Putamen (tissue), 1 donor: ENCODE data around the gene PRRG3.

Experiments
- DNase-seq: peaks from one replicate; pipeline ENCODE4 v3.0.0-alpha.2; 2016; ENCODE audit warnings: low spot score

Gene PRRG3

DNA sequence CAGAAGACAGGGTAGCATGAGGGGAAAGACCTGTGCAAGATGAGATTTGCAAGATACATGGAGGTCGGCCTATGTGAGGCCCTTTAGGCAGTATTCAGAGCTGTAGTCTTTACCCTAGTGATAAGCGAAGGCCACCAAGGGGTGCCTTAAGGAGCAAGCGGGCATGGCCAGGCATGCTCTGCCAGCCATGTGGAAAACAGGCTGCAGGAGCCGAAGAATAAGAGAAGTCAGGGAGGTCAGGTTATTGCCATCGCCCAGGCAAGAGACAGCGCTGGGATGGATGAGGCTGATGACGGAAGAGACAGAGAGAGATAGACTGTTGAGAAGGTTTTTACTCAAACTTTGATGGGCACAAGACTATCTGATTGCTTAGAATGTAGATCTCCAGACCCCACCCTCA is 13.6 kb downstream of the PRRG3 start:
- no peak for DNase-seq

DNA sequence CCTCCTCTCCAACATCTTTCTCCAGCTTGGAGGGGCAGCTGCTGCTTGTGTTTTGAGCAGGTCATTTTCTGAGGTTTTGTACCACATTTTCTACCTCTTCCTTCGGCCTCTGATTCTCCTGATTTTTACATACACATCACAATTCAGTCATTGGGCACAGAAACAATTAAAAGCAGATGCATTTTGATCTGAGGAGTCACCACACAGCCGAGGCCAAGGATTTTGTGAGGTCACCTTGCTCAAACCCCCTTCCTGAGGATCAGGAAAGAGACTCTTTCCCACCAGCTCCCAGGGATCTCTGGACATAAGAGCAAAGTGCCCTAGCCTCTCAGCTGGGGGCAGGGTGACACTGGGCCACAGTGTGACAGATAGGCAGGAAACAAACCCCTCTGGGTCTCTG is 15.2 kb downstream of the PRRG3 start:
- DNase-seq, result no peak

DNA sequence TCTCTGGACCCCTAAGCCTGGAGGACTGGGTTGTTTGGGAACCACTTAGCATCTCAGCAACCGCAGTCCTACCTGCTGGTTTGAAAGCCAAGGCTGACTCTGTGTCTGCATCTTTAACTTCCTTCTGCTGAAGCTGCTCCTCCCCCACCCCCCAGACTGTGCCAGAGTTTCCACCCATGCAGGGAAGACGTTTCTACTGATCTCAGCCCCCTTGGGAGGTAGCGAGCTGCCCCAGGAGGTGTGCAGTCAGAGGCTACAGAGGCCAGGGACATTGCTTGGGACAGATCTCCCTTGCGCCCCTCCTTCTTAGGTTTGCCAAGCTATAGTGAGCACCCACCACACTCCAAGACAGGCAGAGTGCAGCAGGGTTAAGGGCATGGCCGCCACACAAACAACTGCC is 15.9 kb downstream of the PRRG3 start:
- DNase-seq, result no peak

DNA sequence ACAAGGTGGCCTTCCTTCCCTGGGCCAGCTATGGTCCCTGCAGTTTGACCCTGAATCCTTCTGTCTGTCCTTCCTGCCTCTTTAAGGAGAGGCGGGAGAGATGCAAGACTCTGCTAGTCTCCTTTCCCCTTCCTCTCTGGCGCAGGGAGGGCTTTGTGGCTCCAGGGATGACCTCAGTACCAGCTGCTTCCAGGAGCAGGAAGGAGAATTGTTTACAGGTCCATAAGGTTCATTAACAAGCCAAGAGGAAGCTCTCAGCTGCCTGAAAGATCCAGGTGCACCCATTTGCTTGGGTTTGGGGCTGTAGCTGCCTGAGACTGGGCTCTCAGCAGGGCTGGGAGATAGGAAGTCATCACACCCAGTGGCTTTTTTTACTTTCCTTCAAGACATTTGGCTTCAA is 16.5 kb downstream of the PRRG3 start:
- no peak for DNase-seq

DNA sequence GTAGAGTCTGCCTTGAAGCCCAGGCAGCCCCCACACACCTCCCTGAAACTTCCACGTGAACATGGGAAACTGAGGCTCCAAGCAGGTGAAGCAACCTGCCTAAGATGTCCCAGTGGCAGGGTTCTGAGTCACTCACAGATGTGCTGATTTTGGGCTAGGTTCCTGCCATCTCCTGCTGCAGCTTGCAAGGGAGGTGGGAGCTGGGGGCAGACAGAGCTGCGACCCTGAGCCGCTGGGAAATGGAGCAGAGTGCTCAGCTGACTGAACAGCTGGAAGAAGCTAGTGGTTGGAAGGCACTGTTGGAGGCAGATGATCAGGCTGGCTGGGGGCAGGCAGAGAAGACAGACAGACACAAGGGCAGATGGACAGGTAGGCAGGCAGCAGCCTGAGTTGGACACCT is 17.0 kb downstream of the PRRG3 start:
- no peak for DNase-seq

DNA sequence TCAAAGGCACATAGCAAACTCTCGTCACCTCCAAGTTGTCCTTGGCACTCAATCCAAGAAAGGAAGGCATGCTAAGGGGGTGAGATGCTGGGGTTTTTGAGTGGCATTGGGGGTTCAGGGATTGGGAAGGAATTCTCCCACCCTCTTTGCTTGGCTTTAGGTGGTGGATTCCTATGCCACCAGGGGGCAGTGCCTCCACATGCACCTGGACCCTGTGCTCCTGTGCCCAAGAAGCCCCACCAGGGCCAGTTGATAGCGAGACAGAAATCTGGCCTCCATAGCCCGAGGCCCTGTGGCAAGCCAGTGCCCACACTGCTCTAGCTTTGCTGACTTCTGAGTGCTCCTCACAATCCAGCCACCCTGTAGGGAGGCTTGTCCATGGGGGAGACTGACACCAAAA is 18.6 kb downstream of the PRRG3 start:
- DNase-seq, result no peak

DNA sequence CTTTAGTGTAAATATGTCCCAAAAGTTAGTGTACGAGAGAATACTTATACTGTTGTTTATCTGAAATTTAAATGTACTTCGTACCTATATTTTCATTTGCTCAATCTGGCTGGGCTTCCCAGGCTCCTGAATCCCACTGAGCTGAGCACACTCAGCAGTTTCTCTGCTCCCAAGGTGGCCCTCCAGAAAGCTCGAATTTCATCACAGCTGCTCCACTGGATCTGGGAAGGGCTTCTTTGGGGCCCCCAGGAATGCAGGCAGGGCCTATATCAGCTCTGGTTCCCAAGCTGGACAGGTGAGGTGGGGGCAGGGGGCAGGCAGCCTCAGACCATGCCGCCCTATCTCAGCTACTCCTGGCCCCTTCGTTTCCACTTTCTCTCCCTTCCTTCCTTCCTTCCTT is 19.1 kb downstream of the PRRG3 start:
- no peak for DNase-seq

DNA sequence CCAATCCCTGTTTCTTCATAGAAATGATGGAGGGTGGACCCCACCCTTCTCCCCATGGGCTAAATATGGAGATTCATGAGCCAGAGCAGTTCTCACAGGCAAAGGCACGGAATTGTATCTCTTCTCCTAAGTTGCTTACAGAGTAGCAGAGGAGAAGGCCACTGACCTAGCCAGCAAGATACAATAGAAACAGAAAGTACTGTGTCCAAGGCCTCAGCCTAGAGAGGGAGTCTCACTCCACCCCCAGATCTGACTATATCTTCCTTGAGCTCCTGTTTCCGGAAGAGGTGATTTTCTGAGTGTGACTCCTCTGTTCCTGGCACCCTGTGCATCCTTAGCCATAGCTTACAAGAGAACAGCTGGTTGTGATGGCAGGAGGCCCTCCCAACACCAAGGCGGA is 20.5 kb downstream of the PRRG3 start, which contains the start of gene FATE1:
Gene FATE1 (plus strand): TSS at position 284 of the 400 bp plus-strand sequence. CDS start 85 bp downstream, at position 369.
- no peak for DNase-seq

DNA sequence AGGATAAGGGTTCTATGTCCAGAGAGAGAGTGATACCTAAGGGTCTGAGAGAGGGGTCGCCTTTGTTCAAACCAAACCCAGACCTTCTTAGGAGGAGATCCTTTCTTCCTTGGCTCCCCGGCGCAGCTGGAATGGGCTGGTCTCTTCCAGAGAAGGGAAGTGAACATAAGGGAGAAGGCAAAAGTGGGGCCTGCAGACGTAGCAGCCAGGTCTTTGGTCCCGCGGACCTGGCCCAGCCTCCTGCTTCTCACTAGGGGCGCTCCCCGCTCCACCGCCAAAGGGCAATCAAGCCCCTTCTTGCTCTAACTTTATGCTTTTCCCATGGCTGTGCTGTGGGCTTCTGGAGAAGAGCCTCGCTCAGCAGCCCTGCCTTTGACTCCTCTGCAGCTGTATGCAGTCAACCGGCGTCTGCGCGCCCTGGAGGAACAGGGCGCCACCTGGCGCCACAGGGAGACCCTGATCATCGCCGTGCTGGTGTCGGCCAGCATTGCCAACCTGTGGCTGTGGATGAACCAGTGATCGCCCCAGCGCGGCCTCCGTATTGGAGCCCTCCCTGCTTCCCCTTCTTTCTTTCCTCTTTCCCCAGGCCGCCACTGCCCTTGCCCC is 27.1 kb downstream of the PRRG3 start:
- no peak for DNase-seq

DNA sequence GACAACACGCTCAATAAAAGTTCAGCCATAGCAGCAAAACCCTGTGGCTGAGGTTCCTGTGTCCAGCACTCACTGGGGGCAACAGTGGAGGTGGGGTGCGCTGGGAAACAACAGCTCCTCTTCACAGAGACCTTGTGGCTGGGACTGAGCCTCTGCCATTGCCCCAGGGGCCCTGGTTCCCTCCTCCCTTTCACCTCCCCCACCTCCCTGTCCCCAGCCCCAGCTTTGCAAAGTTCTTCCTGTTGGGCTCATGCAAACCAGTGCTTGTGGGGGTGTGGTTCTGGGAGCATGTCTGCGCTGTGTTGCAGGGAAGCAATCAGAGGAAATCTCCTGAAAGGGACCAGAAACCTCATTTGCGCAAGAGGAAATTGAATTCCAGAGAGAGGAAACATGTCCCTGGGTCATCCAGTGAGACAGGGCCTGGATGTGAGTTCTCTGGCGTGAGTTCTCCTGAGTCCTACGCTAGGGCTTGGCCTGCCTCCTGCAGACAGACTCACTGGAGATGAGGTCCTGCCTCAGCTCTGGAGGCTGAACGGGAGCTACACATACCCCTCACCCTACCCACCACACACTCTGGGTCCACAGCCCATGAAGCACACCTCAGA is 28.0 kb downstream of the PRRG3 start:
- DNase-seq, result no peak

DNA sequence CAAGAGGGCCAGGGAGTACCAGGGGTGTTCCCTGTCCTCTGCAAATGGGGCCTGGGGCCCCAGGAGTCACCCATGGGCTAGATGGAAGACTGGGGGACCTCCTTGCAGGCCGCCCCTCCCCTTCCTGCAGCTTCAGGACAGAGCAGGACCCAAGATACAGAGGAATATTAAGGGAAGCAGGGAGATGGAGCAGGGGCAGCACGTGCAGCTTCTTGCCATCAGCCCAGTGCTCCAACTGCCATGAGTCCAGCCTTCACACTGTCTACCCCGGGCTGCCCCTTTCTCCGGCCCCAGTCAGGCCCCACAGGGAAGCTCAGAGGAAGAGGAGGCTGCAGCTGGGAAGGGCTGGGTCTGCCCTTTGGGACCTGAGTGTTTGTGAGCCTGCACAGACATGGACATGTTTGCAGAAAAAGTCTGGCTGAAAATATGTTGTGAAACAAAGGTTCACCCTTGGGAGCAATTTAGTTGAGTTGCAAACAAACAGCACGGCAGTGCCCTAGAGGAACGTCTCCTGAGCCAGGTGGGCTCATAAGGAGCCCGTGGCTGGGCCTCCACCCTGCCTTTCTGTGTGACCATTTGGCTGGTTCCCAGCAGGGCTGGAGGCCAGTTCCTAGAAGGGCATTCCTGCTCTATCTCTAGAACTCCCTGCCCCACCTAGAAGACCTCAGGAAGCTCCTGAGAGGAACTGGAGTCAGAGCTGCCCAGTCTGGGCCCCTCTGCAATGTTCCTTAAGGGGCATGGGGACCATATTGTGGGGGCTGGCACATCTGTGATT is 29.5 kb downstream of the PRRG3 start:
- no peak for DNase-seq

DNA sequence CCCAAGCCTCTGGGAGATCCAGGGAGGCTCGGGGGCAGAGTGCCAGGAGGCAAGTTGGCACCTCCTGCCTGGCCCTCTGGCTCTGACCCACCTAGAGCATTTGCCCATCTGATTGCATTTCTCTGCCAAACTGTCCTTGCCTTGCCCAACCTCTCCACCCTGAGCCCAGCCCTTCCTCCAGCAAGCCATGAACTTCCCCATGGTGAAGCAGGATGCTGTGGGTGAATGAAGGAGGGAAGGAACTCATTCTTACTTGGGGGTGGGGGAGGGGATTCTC is 30.0 kb downstream of the PRRG3 start:
- no peak for DNase-seq

DNA sequence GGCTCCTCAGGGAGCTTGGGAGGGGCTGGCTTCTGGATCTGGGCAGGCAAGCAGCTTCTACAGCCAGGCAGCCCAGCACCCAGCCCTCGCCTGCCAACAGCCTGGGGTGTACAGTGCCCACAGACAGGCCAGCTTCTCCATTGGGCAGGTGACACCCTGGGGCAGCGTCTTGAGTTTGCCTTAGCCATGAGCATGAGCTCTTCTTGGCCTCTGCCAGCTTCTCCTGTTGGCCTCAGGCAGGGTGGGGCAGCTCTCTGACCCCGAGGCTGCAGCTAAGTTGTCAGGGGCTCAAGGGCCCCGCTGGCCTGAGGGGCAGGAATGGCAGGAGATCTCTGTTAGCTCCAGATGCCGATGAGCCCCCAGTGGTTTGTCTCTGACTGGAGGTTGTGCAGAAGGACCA is 31.5 kb downstream of the PRRG3 start:
- DNase-seq, result no peak

DNA sequence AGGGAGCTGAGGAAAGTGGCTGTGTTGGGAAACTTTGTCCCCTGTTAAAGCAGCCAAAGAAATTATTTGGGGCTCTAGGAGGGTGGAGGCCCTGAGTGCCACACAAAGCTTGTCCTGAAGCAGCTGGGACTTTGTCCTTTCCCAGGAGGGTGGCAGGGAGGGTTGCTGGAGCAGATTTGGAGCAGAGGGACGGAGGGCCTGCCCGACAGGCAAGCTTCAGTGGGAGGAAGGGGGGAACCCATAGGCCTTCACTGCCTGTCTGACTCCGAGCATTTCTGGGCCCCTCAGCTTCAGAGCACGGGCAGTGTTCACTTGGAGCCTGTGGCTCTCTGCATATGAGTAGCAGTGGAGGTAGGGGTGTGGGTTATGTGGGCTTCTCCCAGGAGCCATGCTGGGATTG is 32.1 kb downstream of the PRRG3 start:
- no peak for DNase-seq

DNA sequence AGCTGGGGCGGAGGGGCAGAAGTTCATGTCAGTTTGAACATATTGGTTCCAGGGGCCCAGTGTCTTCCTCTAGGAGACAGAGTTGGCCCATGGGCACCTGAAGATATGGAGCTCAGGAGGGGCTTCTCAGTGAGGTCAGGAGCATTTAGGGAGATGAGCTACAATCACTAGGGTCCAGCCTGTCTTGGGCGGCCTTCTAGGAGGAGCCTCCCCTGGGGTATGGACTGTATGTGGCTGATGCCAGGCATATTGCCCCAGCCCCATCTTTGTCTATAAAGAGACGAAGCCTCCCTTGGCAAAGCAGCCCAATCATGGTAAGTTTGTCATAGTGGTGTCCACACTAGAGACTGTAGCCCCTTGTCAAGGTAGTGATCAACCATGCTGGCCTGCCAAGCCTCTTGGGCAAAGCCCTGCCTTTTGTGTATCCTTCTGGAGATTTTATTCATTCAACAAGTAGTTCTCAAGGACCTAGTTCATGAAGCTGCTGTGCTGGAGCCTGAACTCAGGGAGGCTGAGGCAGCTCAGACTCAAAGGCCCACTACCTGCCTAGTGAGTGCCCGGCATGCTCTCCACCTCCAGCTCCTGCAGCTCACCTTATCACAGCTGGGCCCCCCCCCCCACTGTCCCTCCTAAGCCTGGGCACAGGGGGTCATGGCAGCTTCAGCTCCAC is 33.9 kb downstream of the PRRG3 start:
- no peak for DNase-seq

DNA sequence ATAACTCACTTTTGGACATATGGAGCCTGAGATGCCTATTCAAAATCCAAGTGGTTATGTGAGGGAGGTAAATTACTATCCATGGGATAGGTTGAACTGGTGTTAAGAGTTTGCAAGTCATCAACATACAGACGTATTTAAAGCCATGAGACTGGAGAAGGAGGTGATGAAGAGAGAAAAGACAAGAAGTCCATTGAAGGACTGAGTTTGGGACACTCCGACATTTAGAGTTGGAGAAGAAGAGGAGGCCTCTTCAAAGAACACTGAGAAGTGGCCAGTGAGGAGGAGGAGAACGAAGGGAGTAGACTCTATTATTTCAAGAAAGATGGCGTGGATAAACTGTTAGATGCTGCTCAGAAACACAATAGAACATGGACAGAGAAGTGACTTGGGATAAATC is 39.2 kb downstream of the PRRG3 start, which contains the start of gene CNGA2:
Gene CNGA2 (plus strand): TSS at position 301 of the 400 bp plus-strand sequence. CDS start 3,738 bp downstream, outside the sequence.
- no peak for DNase-seq

DNA sequence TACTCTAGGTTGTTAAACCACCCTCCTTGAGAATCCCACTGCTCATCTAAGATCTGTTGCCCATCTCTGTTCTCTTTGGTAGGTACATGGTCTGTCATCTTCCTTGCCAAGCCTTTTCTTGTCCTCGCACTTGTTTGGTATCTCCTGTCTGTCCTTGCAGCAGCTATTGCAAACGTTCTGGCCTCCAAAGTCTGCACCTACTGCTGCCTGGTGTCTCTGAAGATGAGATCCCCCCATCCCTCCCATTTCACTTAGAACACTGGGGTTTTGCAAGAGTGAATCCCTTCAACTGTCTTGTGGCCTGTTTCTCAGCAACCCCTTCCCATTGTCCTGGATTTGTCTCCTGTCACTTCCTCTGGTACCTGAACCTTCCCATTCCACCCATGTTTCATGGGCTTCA is 40.0 kb downstream of the PRRG3 start:
- DNase-seq, result no peak

DNA sequence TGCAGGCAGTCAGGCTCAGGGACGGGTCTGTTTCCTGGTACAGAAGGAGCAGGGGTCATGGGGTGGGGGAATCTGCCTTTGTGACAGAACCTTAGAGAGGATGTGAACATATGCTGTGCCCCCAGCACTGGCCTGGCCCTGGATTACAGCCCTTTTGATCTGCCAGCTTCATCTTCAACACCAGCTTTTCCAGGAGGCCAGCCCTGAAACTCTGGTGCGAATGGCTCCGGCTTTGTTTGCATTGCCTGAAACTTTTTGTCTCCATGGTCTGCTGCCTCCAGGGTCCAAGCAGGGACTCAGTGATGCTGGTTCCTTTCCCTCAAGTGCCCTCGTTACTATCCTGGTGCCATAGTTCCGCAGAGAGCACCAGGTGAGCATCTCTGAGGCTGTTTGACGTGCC is 41.4 kb downstream of the PRRG3 start:
- DNase-seq, result no peak

DNA sequence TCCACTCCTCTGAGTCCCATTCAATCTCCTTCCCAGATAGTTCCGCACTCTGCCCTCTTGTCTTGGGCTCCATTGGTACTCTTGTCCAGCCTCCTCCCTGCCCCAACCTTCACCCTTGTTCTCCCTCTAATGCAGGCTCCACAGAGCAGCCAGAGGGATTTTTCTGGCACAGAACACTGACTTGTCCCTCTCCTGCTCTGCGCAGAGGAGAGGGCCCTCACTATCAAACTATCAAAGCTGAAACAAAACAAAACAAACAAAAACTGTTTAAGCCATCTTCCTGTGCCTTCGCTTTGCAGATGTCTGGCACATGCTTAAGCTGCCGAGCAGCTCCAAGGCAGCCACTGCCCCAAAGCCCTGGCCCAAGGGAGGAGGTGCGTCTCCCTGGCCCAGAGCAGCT is 42.2 kb downstream of the PRRG3 start:
- DNase-seq, result no peak

DNA sequence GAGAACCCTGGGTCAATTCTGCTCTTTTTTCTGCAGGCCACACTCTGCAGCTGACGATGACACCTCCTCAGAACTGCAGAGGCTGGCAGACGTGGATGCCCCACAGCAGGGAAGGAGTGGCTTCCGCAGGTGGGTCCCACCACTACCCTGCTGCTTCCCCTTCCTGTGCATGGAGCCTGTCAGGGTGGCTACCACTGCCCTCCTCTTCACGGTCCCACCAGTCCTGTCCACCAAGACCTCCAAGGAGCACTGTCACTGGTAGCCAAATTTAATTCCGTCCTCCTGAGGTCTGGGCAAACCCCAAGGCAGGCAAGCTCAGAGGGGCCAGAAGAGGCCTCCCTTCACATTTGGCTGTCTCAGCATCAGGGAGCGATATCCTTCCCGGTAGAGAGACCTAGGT is 43.5 kb downstream of the PRRG3 start:
- DNase-seq, result no peak

DNA sequence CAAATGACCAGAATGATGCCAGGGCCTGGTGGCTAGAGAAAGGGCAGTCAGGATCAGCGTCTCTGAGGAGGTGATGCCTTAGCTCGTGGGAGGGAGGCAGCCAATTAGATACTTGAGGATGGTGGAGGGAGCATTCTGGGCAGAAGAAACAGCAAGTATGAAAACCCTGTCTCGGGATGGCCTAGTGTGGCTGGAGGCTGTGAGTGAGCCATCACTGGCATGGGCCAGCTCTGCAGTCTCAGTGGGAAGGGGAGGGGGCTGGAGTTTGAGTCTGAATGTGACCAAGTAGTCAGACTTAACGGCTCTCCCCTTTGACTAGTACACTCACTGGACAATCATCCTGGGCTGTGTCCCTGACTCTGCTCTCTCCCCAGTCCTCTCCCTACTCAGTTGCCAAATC is 46.3 kb downstream of the PRRG3 start:
- no peak for DNase-seq

DNA sequence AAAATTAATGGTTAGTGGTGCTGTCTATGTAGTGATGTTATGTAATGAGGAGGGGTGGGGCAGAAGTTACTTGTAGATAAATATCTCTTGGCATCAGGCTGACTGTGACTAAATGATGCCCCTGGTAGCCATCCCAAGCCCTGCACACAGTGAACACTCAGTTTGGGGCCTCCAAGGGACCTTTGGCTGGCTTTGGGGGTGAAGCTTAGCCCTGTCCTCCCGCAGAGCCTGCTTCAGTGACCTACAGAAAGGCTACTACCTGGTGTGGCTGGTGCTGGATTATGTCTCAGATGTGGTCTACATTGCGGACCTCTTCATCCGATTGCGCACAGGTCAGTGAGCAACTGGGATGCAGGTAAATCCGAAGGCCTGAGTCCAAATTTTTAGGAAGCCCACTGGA is 47.1 kb downstream of the PRRG3 start:
- no peak for DNase-seq
